GM12891 (cell line): ENCODE data around the gene ADGRE1. TPM values are rescaled to one million over a fixed set of nuclear protein-coding genes. Genes with fewer than 3 reads are reported as not detected.

Experiments
- DNase-seq: peaks from one replicate; pipeline ENCODE4 v3.0.0; 2011; ENCODE audit warnings: low spot score; ENCODE audit not compliant: insufficient read length
- FAIRE-seq: peaks from 2 replicates; lab custom pipeline; 2011; peaks lifted over from hg19 to GRCh38; lab: Jason Lieb, UNC
- PAX5 ChIP-seq: IDR thresholded peaks from 2 replicates; pipeline ENCODE4 v1.6.1; 2011; ENCODE audit warnings: low read length, moderate library complexity, mild to moderate bottlenecking; ENCODE audit not compliant: insufficient read depth, severe bottlenecking
- POLR2A ChIP-seq: IDR thresholded peaks from 2 replicates; pipeline ENCODE4 v1.6.1; 2011; ENCODE audit warnings: low read depth, low read length, control low read depth
- POLR2AphosphoS5 ChIP-seq: IDR thresholded peaks from 2 replicates; pipeline ENCODE4 v1.6.1; 2011; ENCODE audit warnings: low read depth, low read length, control low read depth
- POU2F2 ChIP-seq: IDR thresholded peaks from 2 replicates; pipeline ENCODE4 v1.6.1; 2011; ENCODE audit warnings: low read depth, mild to moderate bottlenecking, control low read depth, low read length, moderate library complexity
- SPI1 ChIP-seq: IDR thresholded peaks from 2 replicates; pipeline ENCODE4 v1.6.1; 2011; ENCODE audit warnings: low read depth, low read length, control low read depth
- TAF1 ChIP-seq: IDR thresholded peaks from 2 replicates; pipeline ENCODE4 v1.6.1; 2011; ENCODE audit warnings: low read depth, low read length, control low read depth
- polyA plus RNA-seq: library from polyadenylated mRNA; unstranded; fragments of >200 nt; gene quantifications from one replicate; pipeline ENCODE4 v1.2.1, GENCODE V29; 2012; ENCODE audit warnings: low read depth, missing spikeins, inconsistent platforms; ENCODE audit not compliant: missing spikeins

ADGRE1 gene
- 0.47 TPM for polyA plus RNA-seq

DNA sequence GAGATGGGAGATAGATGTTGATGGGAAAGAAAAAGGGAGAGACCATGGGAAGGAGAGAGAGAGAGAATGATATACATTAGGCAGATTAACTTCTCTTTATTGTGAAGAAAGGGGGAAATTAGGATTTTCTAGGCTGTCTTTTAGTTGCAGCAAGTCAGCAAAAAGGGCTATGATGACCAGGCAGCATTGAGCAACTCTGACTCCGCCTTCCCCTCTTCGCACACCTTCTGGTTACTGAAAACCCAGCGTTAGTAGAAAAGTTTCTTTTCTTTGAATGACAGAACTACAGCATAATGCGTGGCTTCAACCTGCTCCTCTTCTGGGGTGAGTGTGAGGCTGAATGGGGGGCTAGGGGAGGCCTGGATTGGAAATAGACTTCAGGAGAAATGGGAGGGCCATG lies at the start of gene ADGRE1:
ADGRE1 (plus strand) TSS at position 264 of the 400 bp plus-strand sequence; CDS start at position 294, 30 bp downstream.
- no peak for FAIRE-seq
- DNase-seq: no peak
- TF ChIP-seq PAX5: no peak
- TF ChIP-seq SPI1: no peak

- TF ChIP-seq SPI1 (no peak), PAX5 (no peak), TAF1 (no peak), POLR2AphosphoS5 (no peak), POU2F2 (no peak), POLR2A (no peak)
- DNase-seq (no peak), FAIRE-seq (no peak)
These were observed 49.2 kb upstream of the ADGRE1 start for GRCh38 chr19:6838062-6838655.

- no peak for DNase-seq
- FAIRE-seq: no peak
- TF ChIP-seq PAX5 (no peak), SPI1 (no peak), POU2F2 (no peak), POLR2AphosphoS5 (no peak), POLR2A (no peak), TAF1 (no peak)
These were observed 44.3 kb upstream of the ADGRE1 start for GRCh38 chr19:6842871-6843607.

- FAIRE-seq: no peak
- TF ChIP-seq SPI1: no peak
- TF ChIP-seq PAX5: no peak
- no peak for TF ChIP-seq POLR2A
- TF ChIP-seq TAF1: no peak
- TF ChIP-seq POU2F2: no peak
- TF ChIP-seq POLR2AphosphoS5: no peak
- no peak for DNase-seq
These were observed 39.6 kb upstream of the ADGRE1 start for GRCh38 chr19:6847828-6848200.

GRCh38 chr19:6848986-6849385 lies 38.4 kb upstream of the ADGRE1 start:
- FAIRE-seq (no peak), DNase-seq (no peak)
- no peak for TF ChIP-seq SPI1
- TF ChIP-seq POLR2A: no peak
- no peak for TF ChIP-seq TAF1
- no peak for TF ChIP-seq POLR2AphosphoS5
- no peak for TF ChIP-seq POU2F2
- TF ChIP-seq PAX5: no peak

DNA sequence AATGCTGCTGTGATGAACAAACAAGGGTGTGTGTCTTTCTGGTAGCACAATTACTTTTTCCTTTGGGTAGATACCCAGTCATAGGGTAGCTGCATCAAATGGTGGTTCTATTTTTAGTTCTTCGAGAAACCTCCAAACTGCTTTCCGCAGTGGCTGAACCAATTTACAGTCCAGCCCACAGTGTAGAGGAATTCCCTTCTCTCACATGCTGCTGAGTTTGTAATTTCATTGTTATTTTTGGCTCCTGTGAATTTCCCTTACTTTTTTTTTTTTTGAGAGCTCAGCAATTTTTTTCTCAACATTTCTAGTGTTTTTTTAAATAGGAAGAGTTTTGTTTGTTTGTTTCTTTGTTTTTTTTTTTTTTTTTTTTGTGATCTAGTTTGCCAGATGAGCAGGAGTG lies 37.5 kb upstream of the ADGRE1 start:
- FAIRE-seq: no peak
- no peak for DNase-seq
- TF ChIP-seq TAF1 (no peak), SPI1 (no peak), POLR2A (no peak), PAX5 (no peak), POU2F2 (no peak), POLR2AphosphoS5 (no peak)

- FAIRE-seq: no peak
- DNase-seq: no peak
- no peak for TF ChIP-seq POLR2A
- no peak for TF ChIP-seq POU2F2
- no peak for TF ChIP-seq PAX5
- no peak for TF ChIP-seq POLR2AphosphoS5
- no peak for TF ChIP-seq SPI1
These were observed 36.0 kb upstream of the ADGRE1 start for GRCh38 chr19:6851359-6851758.

GRCh38 chr19:6852001-6852400 lies 35.4 kb upstream of the ADGRE1 start:
- FAIRE-seq: no peak
- TF ChIP-seq SPI1 (no peak), POLR2A (no peak), PAX5 (no peak), POU2F2 (no peak), POLR2AphosphoS5 (no peak), TAF1 (no peak)
- DNase-seq: no peak

- DNase-seq (no peak), FAIRE-seq (no peak)
These were observed 33.5 kb upstream of the ADGRE1 start for GRCh38 chr19:6853868-6854267.

DNA sequence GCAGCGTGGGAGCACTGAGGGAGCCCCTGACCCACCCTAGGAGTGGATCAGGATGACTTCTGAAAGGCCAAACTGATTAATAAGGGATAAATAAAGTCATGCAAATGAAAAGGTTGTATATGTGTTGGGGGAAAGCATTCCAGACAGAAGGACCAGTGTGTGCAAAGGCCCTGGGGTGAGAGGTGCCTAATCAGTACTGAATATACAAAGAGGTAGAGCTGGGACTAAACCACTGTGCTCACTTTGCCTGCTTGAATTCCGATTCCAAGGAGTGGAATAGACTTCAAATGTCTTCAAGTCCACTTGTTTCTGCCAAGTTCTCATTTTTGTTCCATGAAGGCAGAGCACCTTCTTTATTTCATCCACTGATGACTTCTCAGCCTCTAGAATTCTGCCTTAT lies 32.6 kb upstream of the ADGRE1 start:
- DNase-seq (no peak), FAIRE-seq (no peak)
- no peak for TF ChIP-seq POU2F2
- no peak for TF ChIP-seq PAX5
- no peak for TF ChIP-seq POLR2A
- no peak for TF ChIP-seq TAF1
- TF ChIP-seq POLR2AphosphoS5: no peak
- TF ChIP-seq SPI1: no peak

More at GRCh38 chr19:6853868-6854267, 33.5 kb upstream of the ADGRE1 start:
- TF ChIP-seq POLR2AphosphoS5 (no peak), TAF1 (no peak), PAX5 (no peak), POU2F2 (no peak), POLR2A (no peak), SPI1 (no peak)
